Measurements from ENCODE around the gene FAM83C.

FAM83C gene

GRCh38 chr20:35298264-35298663 is 6.0 kb upstream of the FAM83C start:
- DNase-seq (ENCODE audit: low read depth), result no peak

- DNase-seq (ENCODE audit: low read depth), result no peak
These were observed 5.5 kb upstream of the FAM83C start for GRCh38 chr20:35297740-35298139.

- DNase-seq (ENCODE audit: low read depth), result no peak
These were observed 4.9 kb upstream of the FAM83C start for GRCh38 chr20:35297155-35297554.

GRCh38 chr20:35296101-35296554 is 3.9 kb upstream of the FAM83C start:
- DNase-seq (ENCODE audit: low read depth), result no peak

- DNase-seq (ENCODE audit: low read depth), result no peak
These were observed 3.4 kb upstream of the FAM83C start for GRCh38 chr20:35295674-35296073.

- no peak for DNase-seq (ENCODE audit: low read depth)
These were observed 2.8 kb upstream of the FAM83C start for GRCh38 chr20:35295058-35295457.

GRCh38 chr20:35294293-35294685 is 2.1 kb upstream of the FAM83C start:
- DNase-seq (ENCODE audit: low read depth), result no peak

- DNase-seq (ENCODE audit: low read depth), result no peak
These were observed 1.4 kb upstream of the FAM83C start for GRCh38 chr20:35293303-35294292.

- DNase-seq (ENCODE audit: low read depth), result no peak
These were observed 470 bp upstream of the FAM83C start for GRCh38 chr20:35292504-35293285.

GRCh38 chr20:35290887-35291417 is 1.3 kb downstream of the FAM83C start:
- no peak for DNase-seq (ENCODE audit: low read depth)

- DNase-seq (ENCODE audit: low read depth), result no peak
These were observed 1.9 kb downstream of the FAM83C start for GRCh38 chr20:35290186-35290886.

- no peak for DNase-seq (ENCODE audit: low read depth)
These were observed 3.7 kb downstream of the FAM83C start for GRCh38 chr20:35288325-35289060.

- no peak for DNase-seq (ENCODE audit: low read depth)
These were observed 4.5 kb downstream of the FAM83C start for GRCh38 chr20:35287509-35288324.

- no peak for DNase-seq (ENCODE audit: low read depth)
These were observed 5.2 kb downstream of the FAM83C start for GRCh38 chr20:35286899-35287508.

- DNase-seq (ENCODE audit: low read depth), result no peak
These were observed 5.9 kb downstream of the FAM83C start for GRCh38 chr20:35286077-35286898.

GRCh38 chr20:35285806-35286076 is 6.5 kb downstream of the FAM83C start:
- no peak for DNase-seq (ENCODE audit: low read depth)

- no peak for DNase-seq (ENCODE audit: low read depth)
These were observed 7.0 kb downstream of the FAM83C start for GRCh38 chr20:35284992-35285805.

GRCh38 chr20:35284267-35284991 is 7.8 kb downstream of the FAM83C start, which contains the start of gene EIF6:
EIF6 (minus strand) TSS chr20:35284772; CDS start chr20:35284487, 285 bp downstream.
- peak; percentile 61 for DNase-seq (ENCODE audit: low read depth)
